SU-DHL-6 (cell line): ENCODE measurements around the gene MAST4.
A peak's percentile ranks its signal among the peaks of the same experiment; 100 is the strongest.

Experiments
- H2AFZ ChIP-seq: fragments of 200-600 bp; sonication (generic); 2 replicates; pipeline ENCODE4 v1.6.1; 2014; ENCODE audit warnings: low read depth, mild to moderate bottlenecking, moderate library complexity, mixed read lengths, antibody characterized with exemption, low read length; ENCODE audit not compliant: severe bottlenecking
- H3F3A ChIP-seq: fragments of 200-600 bp; shearing (Covaris generic); 2 replicates; pipeline ENCODE4 v1.6.0; 2016; ENCODE audit warnings: antibody characterized with exemption, mild to moderate bottlenecking; ENCODE audit not compliant: insufficient read depth
- H3K27ac ChIP-seq: fragments of 200-600 bp; sonication (generic); 2 replicates; pipeline ENCODE4 v1.5.1; 2016; ENCODE audit warnings: low read depth, mild to moderate bottlenecking, low read length, moderate library complexity, mixed read lengths
- H3K27me3 ChIP-seq: fragments of 200-600 bp; sonication (generic), shearing (Covaris generic); 2 replicates; pipeline ENCODE4 v1.6.0; 2014; ENCODE audit warnings: mild to moderate bottlenecking, low read length
- H3K36me3 ChIP-seq: fragments of 200-600 bp; sonication (generic); 2 replicates; pipeline ENCODE4 v1.6.1; 2014; ENCODE audit warnings: mild to moderate bottlenecking, low read length, mixed read lengths
- H3K4me2 ChIP-seq: fragments of 300-600, 200-600 bp; shearing (Covaris generic), sonication (generic); 2 replicates; pipeline ENCODE4 v1.6.0; 2014; ENCODE audit warnings: low read length, low read depth, mild to moderate bottlenecking; ENCODE audit not compliant: poor library complexity, severe bottlenecking
- H3K4me3 ChIP-seq: fragments of 200-600 bp; sonication (generic); 2 replicates; pipeline ENCODE4 v1.5.1; 2014; ENCODE audit warnings: antibody characterized with exemption, low read length, mild to moderate bottlenecking, mixed read lengths; ENCODE audit not compliant: insufficient read depth, poor library complexity, severe bottlenecking
- H3K79me2 ChIP-seq: fragments of 200-600 bp; sonication (generic); 2 replicates; pipeline ENCODE4 v1.6.1; 2014; ENCODE audit warnings: mild to moderate bottlenecking, low read length, moderate library complexity; ENCODE audit not compliant: insufficient read depth
- H3K9ac ChIP-seq: fragments of 200-600 bp; sonication (generic); 2 replicates; pipeline ENCODE4 v1.7.0; 2014; ENCODE audit warnings: mild to moderate bottlenecking, low read length
- H3K9me2 ChIP-seq: fragments of 200-600 bp; sonication (generic); replicated peaks from 2 replicates; pipeline ENCODE4 v1.6.1; 2014; ENCODE audit warnings: low read length; ENCODE audit not compliant: insufficient read depth
- H3K9me3 ChIP-seq: fragments of 200-600 bp; sonication (generic); 2 replicates; pipeline ENCODE4 v1.6.1; 2014; ENCODE audit warnings: low read length, mixed read lengths; ENCODE audit not compliant: insufficient read depth
- H4K20me1 ChIP-seq: fragments of 200-600 bp; sonication (generic); 2 replicates; pipeline ENCODE4 v1.6.1; 2014; ENCODE audit warnings: low read depth, mild to moderate bottlenecking, antibody characterized with exemption, low read length, moderate library complexity, mixed read lengths
- EZH2phosphoT487 ChIP-seq: fragments of 200-600 bp; sonication (generic), shearing (Covaris generic); conservative IDR thresholded peaks from 2 replicates; pipeline ENCODE4 v1.6.1; 2018; ENCODE audit warnings: mild to moderate bottlenecking, antibody characterized with exemption, low read length, moderate library complexity, mixed read lengths
- TF ChIP-seq, protein P1 (sequence below): fragments of 200-600 bp; sonication (generic); IDR thresholded peaks from one replicate; pipeline ENCODE4 v1.5.1; 2017; ENCODE audit warnings: antibody characterized with exemption, mild to moderate bottlenecking, low read length, moderate library complexity; ENCODE audit not compliant: insufficient read depth, poor library complexity, severe bottlenecking

Gene MAST4

GRCh38 chr5:67214707-67215447, 618.7 kb downstream of the MAST4 start:
- no peak overlapping the region for H3K9ac ChIP-seq

GRCh38 chr5:67215519-67216471, 619.6 kb downstream of the MAST4 start:
- TF ChIP-seq, protein P1, sequence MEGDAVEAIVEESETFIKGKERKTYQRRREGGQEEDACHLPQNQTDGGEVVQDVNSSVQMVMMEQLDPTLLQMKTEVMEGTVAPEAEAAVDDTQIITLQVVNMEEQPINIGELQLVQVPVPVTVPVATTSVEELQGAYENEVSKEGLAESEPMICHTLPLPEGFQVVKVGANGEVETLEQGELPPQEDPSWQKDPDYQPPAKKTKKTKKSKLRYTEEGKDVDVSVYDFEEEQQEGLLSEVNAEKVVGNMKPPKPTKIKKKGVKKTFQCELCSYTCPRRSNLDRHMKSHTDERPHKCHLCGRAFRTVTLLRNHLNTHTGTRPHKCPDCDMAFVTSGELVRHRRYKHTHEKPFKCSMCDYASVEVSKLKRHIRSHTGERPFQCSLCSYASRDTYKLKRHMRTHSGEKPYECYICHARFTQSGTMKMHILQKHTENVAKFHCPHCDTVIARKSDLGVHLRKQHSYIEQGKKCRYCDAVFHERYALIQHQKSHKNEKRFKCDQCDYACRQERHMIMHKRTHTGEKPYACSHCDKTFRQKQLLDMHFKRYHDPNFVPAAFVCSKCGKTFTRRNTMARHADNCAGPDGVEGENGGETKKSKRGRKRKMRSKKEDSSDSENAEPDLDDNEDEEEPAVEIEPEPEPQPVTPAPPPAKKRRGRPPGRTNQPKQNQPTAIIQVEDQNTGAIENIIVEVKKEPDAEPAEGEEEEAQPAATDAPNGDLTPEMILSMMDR, result no peak
- no peak for TF ChIP-seq EZH2phosphoT487
- H3K79me2 ChIP-seq, result no peaks in the 10 kb centered on the region
- H3K27ac ChIP-seq, result peak overlapping the region; percentile 35
- no peaks in the 10 kb centered on the region for H3K27me3 ChIP-seq
- H3F3A ChIP-seq, result no peaks in the 10 kb centered on the region
- H3K4me3 ChIP-seq, result peak overlapping the region; percentile 25
- no peaks in the 10 kb centered on the region for H3K9me3 ChIP-seq
- peak overlapping the region; percentile 34 for H3K9ac ChIP-seq
- H3K36me3 ChIP-seq, result no peaks in the 10 kb centered on the region
- peak overlapping the region; percentile 46 for H3K4me2 ChIP-seq
- peak overlapping the region; percentile 87 for H2AFZ ChIP-seq
- H4K20me1 ChIP-seq, result no peaks in the 10 kb centered on the region
- H3K9me2 ChIP-seq, result no peaks in the 10 kb centered on the region

More at GRCh38 chr5:67214707-67215447, 618.7 kb downstream of the MAST4 start:
- peak overlapping the region; percentile 46 for H3K4me2 ChIP-seq
- no peaks in the 10 kb centered on the region for H3K79me2 ChIP-seq
- no peaks in the 10 kb centered on the region for H4K20me1 ChIP-seq
- no peaks in the 10 kb centered on the region for H3K27me3 ChIP-seq
- H3K9me2 ChIP-seq, result no peaks in the 10 kb centered on the region
- H3K27ac ChIP-seq, result no peak overlapping the region
- TF ChIP-seq EZH2phosphoT487, result no peak
- TF ChIP-seq, protein P1, result no peak
- no peaks in the 10 kb centered on the region for H3K36me3 ChIP-seq
- H2AFZ ChIP-seq, result peak overlapping the region; percentile 87
- H3K4me3 ChIP-seq, result no peak overlapping the region
- H3K9me3 ChIP-seq, result no peaks in the 10 kb centered on the region
- H3F3A ChIP-seq, result no peaks in the 10 kb centered on the region

GRCh38 chr5:67216564-67216963, 620.4 kb downstream of the MAST4 start:
- Histone ChIP-seq H2AFZ (peak overlapping the region; percentile 87), H3F3A (no peaks in the 10 kb centered on the region), H4K20me1 (no peaks in the 10 kb centered on the region), H3K27me3 (no peaks in the 10 kb centered on the region), H3K27ac (no peak overlapping the region), H3K9ac (peak overlapping the region; percentile 34), H3K4me3 (no peak overlapping the region), H3K9me2 (no peaks in the 10 kb centered on the region), H3K9me3 (no peaks in the 10 kb centered on the region), H3K79me2 (no peaks in the 10 kb centered on the region), H3K4me2 (peak overlapping the region; percentile 46), H3K36me3 (no peaks in the 10 kb centered on the region)
- TF ChIP-seq, protein P1, result no peak
- TF ChIP-seq EZH2phosphoT487, result no peak
